ENCODE data around the gene ICA1.

The ICA1 gene

DNA sequence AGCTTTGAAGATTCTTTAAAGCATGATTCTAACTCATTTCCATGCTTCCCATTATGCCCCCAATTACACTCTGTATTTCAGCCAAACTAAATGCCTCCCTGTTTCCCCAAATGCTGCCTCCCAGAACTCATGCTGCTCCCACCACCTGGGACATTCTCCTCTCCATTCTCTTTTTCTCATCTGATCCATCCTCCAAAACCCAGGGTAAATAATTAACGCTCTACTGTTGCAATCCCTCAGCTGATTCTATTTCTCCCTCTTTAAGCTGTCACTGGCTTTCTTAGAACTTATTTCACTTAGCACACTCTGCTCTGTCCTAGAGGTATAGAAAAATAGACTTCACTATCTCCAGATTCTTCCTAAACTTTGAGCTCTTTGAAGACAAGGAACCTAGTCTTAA is 104.7 kb downstream of the ICA1 start:
- no peak for DNase-seq

DNA sequence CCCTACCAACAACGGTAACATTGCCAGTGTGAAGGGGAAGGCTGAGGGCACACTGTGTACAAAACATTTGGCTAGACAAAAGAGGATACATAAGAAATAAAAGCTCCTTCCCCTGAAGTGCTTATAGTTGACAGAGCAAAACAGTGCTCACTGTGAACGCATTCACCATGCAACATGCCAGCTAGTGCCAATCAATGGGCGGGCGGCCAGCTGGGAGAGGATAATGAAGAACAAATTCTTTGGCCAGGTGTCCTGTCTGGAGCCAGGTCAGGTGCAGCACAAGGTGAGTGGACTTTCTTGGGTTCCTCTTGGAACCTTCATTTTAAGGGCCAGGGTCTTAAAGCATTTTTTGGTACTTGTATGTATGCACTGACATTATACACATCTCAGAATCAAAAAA is 106.1 kb downstream of the ICA1 start:
- no peak for DNase-seq

DNA sequence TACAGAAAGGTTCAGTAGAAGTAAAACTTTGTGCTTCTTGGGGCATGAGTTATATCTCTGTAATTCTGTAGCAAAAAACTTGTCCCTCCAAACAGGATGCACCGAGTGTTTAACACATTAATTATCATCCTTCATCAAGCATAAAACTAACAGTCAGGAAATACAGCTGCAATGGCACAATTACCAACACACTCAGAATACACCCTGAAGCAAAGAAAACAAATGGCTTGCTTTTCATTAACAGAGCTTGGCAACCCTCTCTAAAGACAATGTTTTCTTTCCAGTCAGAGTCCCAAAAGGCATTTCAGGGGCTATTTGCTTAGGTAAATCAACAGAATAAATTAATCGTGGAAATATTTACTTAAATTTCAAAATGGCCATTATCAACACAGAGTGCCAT is 107.7 kb downstream of the ICA1 start:
- no peak for DNase-seq

DNA sequence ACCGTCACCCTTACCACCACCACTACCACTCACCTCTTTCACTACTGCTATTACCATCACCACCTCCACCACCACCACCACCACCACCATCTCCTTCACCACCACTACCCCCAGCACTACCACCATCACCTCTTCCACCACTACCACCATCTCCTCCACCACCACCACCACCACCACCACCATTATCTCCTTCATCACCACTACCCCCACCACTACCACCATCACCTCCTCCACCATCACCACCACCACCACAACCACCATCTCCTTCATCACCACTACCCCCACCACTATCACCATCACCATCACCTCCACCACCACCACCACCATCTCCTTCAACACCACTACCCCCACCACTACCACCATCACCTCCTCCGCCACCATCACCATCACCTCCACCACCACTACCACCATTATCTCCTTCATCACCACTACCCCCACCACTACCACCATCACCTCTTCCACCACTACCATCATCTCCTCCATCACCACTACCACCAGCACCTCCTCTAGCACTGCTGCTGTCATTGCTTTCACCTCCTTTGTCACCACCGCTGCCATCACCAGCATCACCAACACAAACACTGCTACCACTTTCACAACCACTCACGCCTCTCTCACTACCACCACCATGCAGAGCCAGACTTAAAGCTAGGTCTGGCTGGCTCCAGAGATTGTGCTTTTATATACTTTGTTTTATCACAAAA is 109.3 kb downstream of the ICA1 start:
- no peak for DNase-seq

DNA sequence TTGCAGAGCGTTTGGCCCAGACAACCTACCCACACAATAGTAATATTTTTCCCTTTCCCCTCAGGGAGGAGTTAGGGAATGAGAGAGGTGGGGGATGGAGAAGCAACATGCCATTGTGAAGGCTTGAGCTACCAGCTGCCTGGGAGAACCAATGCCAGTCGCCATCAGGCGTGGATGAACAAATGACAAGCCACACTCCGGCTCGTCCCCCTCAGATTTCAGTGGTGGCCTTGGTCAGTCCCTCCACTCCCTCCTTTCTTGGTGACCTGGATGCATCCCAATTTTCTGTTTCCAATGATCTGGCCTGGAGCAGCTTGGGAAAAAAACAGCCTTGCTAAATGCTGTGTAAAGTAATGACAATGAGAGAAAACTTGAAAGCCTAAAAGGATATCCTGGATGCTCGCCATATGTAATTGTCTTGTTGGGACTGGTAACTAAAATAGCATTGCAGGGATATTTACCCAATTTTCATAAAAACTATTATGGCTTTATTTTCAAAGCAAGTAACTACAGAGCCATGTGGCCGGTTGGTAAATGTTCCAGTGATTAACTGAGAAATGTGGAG is 110.7 kb downstream of the ICA1 start:
- DNase-seq = no peak

DNA sequence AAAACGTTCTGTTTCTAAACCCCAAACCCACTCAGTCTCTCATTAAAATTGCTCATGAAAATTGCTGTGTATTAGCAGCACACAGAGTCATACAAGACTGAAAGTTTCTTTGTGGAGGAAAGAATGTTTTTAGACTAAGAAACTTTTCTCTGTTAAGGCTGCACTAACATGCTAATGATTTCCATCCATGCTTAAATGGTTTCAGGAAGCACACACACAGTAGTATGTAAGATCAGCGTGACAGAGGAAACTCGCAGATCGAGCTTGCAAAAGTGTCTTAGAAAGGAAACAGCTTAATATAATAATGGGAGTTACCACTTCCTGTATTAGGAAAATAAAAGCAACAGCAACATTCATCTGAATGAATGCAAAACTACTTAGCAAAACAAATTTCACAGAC is 112.7 kb downstream of the ICA1 start:
- DNase-seq = no peak

DNA sequence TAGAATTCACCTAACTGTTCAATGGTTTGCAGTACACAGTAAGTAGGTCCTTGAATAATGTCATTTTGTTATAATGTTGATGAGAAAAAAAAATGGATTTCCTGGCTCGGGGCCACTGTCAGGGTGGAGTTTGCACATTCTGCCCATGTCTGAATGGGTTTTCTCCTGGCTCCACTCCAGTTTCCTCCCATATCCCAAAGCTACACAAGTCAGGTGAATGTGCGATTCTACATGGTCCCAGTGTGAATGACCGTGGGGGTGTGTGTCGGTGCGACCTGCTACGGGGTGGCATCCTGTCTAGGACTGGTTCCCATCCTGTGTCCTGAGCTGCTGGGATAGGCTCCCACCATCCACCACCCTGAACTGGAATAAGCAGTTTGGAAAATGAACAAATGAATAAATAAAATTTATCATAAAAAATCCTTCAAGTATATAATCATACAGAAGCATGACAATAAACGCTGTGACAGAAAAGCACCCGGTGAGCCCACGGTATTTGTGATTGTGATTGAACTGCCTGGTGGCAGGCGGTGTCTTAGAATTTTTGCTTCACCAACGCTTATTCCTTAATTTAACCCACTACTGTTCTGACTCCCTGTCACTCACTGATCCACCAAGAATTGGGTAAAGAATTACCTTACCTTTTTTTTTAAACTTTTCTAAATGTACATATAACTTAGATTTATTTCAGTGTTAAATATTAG is 114.1 kb downstream of the ICA1 start:
- no peak for DNase-seq

DNA sequence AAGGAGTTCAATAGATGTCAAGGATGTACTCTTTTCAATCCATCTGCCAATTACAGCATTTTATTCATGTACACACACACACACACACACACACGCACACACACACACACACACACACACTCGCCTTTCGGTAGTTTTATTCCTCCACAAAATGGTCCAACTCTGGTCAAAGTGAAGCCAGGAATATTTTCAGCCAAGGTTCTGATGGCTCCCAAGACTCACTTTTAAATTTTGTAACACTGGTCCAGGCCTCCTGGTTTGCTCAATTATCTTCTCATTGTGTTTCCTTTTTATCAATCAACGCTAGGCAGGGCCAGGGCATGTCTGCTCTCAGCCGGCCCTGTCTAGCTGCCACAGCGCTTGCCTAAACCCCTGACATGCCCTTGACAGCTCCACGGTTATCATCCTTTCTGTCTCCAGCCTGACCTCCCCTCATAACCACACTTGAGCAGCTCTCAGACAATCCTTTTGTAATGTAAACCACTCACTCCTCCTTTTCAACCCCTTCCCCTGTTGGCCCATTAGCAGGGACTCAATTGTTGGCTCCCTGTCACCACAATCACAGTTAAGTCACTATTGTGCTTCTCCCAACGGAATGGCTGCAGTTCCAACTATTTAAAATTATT is 115.1 kb downstream of the ICA1 start:
- DNase-seq = no peak

DNA sequence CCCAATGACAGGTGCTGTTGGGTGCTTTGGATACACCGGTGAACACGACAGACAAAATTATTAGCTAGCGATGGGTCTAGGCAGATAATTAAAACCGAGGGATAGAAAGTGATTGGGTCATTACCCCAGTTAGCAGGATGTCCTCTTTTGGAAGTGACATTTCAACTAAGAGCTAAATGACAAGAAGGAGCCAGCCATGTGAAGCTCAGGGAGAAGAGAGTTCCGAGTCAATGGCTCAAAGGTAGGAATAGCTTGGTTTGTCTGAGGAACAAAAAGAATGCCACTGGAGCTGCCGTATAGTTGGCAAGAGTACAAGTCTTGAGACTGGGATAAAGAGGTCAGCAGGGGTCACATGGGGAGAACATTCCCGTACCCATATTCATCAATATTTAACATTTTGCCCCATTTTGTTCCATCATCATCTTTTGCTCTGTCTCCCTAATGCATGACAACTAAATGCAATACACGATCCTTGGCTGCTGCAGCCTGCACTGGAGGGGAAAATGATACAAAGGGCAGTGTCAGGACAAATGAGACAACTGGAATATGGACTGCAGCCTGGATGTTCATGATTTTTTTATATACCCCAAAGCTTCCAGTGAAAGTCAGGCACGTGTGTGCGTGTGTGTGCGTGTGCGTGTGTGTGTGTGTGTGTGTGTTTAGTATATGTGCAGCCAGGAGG is 115.7 kb downstream of the ICA1 start:
- DNase-seq = no peak

DNA sequence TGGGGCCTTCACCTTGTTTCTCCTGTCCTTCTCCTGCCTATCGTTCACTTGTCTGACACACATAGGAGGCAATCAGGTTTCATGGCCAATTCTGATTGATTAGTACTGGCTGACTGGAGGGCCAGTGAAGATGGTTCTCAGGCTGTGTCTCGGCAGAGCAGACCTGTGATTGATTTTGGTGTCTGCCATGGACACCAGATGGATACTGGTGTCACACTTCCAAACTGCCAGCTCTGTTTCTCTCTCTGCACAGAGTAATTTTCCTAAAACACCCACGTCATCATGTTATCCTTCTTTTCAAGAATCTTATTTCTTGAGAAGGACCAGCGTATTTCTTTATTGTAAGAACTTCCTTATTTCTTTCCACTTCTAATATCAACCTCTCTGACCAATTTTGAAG is 117.1 kb downstream of the ICA1 start:
- no peak for DNase-seq

DNA sequence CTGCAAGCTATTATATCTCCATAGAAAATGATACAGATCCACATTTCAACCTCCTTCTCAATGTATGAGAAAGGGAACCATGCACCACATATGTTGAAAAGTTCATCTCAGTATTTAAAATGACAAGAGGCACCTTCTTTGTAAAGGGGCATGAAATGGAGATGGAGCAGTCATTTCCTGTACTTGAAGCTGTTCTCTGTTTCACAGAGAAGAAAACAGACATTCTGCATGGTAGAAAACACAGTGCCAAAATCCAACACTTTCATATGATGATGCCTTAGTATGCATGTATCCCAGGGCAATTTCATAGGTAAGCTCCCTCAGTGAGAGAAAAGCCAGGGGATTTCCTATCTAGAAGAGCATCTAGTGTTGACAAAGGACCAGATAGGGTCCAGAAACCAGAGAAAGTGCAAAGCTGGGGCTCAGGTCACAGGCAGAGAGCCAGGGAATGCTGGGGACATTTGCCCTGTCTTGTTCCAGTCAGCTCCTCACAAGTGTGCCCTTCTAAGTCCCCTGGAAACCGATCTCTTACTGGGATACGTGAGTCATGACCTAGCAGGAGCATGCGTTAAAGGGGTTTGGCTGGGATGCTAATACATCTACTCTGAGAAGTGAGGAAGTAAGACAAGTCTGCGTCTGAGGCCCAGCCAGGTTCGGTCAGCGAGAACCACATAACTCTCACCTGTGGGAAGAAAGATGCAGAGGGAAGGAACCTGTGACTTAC is 118.7 kb downstream of the ICA1 start:
- no peak for DNase-seq

DNA sequence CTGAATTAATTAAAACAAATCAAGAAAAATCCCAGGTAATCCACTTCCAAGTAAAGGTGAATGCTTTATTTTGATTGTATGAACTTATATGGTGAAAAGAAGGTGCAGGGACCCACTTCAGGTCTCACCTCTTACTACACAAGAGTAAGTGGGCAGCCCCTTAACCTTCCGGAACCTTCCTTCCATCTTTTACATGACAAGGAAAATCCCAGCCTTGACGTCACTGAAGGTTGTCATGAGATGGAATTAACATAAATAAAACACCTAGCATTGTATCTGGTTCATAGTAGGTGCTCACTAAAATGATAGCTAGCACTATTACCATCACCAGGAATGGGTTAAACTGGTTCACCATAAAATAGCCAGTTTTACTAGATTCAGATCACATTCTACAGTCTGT is 119.5 kb downstream of the ICA1 start:
- DNase-seq = no peak

DNA sequence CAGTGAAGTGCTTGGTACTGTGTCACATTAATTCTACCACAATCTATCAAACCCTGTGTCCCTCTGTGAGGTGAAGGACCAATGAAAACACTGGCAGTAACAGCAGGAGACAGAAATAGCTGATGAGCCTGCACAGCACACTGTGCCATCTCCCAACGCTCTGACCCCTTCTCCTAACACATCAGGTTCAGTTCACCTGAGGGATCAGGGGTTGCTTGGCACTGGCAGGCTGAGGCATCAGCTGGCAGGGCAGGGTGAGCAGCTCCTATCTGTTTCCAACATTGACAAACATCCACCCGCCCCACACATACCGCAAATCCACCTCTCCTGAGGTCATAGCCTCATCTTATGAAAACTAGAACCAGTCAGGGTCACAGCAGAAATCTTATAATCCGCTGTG is 120.9 kb downstream of the ICA1 start:
- DNase-seq = no peak

DNA sequence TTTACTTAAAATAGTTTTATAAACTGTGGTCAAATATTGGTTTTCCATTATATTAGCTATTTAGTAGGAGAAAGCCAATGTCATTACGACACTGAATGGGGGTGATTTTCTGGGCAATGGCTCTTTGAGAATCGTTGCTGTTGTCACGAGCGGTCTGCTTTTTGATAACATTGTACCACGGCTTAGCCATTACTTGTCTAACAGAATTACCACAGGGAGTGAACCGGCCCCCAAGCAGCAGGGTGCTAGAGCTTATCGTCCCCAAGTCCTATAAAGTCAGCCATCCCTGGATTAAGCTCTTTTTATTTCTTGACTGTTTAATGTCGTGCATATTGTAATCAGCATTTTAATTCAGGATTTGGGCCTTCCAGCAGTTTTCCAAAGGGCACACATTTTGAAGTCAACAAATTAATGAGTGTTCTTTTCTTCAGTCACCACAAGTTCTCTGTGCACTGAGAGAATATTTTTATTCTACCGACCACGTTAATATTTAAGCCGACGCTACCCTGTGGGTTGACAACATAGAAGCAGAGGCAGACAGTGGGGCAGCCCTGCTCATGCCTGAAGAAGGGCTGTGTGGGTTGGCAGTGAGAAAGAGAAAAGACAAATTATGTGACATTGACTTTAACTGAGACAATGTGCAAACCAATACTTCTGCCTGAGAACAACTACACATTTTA is 125.8 kb downstream of the ICA1 start:
- no peak for DNase-seq

DNA sequence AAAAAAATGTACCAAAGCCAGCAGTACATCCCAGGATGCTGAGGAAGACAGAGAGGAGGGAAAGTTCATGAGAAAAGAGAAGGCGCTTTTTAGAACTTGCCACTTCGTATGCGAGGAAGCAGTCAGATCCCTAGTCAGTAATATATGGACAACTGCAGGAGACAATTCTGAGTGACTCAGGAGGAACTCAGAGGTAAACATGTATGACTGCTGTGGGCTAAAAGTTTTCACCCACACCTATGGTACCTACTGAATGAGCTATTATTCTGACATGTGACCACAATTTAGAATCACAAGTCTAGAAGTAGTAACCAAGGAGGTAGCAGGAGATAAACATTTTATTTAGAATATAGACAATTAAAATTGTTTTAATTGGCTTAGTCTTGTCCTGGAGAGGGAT is 126.5 kb downstream of the ICA1 start:
- no peak for DNase-seq

DNA sequence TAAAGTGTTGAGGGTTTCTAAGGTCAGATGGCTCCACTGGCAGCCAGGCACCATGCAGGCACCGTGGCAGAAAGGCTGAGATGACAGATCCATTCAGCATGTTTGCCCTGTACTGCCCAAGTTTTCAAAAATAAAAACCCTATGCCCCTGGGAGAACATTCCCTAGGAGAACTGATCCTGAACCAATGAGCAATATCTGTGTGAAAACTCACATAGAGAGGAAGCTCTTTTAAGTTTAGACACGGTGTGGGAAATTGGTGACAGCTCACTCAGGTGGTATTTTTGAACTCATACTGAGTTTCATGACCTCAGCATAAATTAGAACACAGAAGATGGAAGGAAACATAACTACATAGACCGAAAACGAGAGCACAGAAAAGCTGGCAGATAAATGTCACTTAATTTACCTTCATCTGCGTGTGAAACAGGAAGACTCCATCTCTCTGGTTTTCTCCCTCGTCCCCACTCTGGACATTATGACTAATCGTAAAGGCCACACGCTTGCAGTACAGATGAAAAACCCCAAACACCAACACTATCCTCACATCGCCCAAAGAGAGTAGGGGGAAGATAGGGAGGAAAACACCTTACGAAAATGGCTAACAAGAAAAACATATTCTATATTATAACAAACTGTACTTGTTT is 127.8 kb downstream of the ICA1 start:
- peak; percentile 47 for DNase-seq

DNA sequence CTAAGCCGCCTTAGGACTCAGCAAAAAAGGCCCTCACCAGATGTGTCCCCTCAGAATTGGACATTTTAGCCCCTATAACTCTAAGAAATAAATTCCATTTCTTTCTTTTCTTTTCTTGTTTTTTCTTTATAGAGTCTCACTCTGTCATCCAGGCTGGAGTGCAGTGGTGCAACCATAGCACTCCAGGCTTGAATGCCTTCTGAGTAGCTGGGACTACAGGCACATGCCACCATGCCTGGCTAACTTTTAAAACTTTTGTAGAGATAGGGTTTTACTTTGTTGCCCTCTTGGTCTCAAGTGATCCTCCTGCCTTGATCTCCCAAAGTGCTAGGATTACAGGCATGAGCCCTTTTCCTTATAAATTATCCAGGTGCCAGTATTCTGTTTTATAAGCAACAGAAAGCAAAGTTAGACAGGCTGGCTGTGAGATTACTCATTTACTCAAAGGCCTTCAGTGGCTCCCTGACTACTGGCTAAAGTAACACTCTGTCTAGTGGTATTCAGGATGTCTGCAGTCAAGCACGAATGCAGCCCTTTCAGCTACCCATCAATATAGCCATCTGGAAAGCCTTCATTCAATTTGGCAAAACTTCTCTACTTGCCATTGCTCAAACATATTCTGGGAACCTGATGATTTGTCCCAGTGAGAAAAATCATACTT is 128.6 kb downstream of the ICA1 start:
- no peak for DNase-seq

DNA sequence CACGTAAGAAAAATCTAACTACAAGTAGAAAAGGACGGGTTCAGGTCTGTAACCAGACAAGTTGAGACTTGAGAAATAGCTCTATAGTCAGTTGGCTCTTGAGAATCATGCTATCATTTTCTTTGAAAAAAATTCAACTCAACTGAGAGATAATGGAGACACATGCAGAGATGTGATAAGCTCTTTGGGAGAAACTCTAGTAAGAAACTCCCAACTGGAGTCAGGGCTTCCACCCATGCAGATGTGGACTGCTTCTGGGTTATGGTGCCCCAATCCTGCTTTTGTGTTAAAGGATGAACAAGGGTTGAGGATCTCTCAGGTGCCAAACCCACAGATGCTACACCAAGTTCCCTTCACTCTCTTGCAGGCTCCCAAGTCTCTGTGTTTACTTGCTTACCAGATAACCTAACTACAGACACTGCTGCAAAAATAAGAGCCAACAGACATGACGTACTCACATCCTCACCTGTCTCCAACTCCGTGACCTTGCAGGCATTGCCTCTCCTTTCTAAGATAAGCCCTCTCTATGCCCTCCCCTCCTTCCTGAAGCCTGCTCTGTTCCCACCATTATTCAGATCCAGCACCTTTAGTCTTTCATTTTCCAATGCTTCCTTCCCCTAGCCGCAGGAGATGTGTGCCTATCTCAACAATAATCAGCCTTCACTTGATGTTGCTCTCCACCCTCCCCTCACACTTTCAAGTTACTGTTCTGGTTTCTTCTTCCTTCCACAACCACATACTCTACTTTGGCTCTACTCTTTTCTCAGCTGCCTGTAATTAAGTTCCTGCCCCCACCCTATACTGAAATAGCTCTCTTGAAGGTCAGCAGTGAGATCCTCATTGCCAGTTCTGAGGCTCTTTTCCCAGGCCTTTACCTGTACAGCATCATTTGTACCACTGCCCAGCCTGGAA is 130.0 kb downstream of the ICA1 start:
- DNase-seq = no peak

DNA sequence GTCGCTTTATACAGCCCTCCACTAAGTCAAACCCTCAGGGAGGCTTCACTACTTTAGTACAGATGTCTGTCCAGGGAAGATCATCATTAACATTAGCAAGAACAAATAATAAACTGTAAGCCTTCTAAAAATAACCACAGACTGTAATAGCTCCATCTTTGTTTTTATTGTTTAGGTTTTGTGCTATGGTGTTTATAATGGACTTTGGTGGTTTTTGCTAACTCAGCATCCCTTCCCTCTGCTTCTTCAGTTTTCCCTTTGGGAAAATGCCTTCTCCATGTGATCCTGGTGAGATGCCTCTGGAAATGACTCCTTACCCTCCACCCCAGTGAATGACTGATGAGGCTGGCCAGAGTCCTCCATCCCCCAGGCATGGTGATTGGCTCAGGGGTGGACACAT is 131.3 kb downstream of the ICA1 start:
- DNase-seq = no peak

DNA sequence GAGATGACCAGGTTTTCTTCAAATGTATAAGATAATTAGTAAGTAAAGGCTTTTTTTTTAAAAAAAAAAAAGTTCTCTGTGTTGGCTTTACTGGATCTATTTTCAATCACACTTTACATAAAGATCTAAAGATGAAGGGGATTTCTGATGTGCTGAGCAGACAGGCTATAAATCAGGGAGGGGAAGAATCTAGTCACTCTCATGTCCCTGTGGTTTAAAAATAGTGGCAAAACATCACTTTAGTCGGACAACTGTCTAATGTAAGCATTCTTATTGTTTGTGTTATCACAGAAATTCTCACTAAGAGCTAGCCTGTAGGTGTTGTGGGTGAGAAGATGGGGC is 132.7 kb downstream of the ICA1 start:
- no peak for DNase-seq

Measured in stimulated activated CD4-positive, alpha-beta T cell treated with anti-CD3 and anti-CD28 coated beads, Interleukin-4, amount 100 ng/mL, for 24 hours (primary cell).